ENCODE results near the gene CLCNKA.

Gene CLCNKA

DNA sequence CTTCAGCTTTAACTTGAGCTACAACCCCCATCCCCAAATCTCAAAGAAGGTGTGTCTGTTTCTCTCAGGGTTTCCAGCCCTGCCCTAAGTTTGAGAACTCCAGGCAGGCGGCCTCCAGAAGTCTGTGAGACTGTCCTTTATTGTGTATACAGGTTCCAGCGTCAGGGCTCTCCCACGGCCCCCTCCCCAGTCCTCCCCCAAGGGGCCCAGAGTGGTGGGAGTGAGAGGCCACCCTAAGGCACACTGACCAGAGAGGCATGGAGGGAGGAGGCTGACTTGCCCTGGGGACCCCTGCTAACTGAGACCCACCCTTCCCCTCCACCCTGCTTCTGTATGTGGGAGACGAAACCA lies 8.0 kb upstream of the CLCNKA start:
- DNase-seq: no peak
- no peaks in the 10 kb centered on the region for H3K36me3 Mint-ChIP-seq (ENCODE audit: low read depth)
- H3K27ac Mint-ChIP-seq: no peak overlapping the region
- peak overlapping the region; percentile 30 for H3K4me3 Mint-ChIP-seq
- H3K4me1 Mint-ChIP-seq: peaks cover 42% of the 10 kb centered on the region
- H3K9me3 Mint-ChIP-seq: no peaks in the 10 kb centered on the region
- peaks cover 16% of the 10 kb centered on the region for H3K27me3 Mint-ChIP-seq (ENCODE audit: low read depth, poor library complexity)
- TF ChIP-seq, protein P1, sequence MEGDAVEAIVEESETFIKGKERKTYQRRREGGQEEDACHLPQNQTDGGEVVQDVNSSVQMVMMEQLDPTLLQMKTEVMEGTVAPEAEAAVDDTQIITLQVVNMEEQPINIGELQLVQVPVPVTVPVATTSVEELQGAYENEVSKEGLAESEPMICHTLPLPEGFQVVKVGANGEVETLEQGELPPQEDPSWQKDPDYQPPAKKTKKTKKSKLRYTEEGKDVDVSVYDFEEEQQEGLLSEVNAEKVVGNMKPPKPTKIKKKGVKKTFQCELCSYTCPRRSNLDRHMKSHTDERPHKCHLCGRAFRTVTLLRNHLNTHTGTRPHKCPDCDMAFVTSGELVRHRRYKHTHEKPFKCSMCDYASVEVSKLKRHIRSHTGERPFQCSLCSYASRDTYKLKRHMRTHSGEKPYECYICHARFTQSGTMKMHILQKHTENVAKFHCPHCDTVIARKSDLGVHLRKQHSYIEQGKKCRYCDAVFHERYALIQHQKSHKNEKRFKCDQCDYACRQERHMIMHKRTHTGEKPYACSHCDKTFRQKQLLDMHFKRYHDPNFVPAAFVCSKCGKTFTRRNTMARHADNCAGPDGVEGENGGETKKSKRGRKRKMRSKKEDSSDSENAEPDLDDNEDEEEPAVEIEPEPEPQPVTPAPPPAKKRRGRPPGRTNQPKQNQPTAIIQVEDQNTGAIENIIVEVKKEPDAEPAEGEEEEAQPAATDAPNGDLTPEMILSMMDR (IDR thresholded peaks at IDR 0.05): no peak

- H3K9me3 Mint-ChIP-seq: no peaks in the 10 kb centered on the region
- peaks cover 51% of the 10 kb centered on the region for H3K4me1 Mint-ChIP-seq
- H3K27ac Mint-ChIP-seq: peak overlapping the region; percentile 70
- no peaks in the 10 kb centered on the region for H3K36me3 Mint-ChIP-seq (ENCODE audit: low read depth)
- H3K27me3 Mint-ChIP-seq (ENCODE audit: low read depth, poor library complexity): peaks cover 20% of the 10 kb centered on the region
- TF ChIP-seq, protein P1 (IDR thresholded peaks at IDR 0.05): no peak
- H3K4me3 Mint-ChIP-seq: peak overlapping the region; percentile 22
- peak; percentile 48 for DNase-seq
Measured at GRCh38 chr1:16014509-16015482, 7.0 kb upstream of the CLCNKA start.

DNA sequence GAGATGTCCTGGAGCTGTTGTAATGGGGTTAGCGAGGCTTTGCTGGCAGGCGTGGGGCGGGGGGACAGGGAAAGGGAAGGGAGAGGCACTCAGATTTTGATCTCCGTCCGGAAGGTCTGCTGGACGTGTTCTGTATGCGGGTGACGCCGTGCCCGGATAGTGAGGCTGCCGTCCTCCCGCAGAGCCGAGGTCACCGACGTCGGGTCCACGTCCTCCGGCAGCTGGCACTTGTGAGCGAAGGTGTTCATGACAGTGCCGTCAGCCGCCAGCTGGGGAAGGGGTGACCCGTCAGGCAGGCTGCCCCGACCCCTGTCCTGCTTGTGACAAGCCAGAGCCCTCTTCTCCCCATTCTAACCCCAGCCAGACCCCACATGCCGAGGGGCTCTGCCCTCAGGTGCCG lies 6.3 kb upstream of the CLCNKA start:
- Mint-ChIP-seq H3K9me3 (no peaks in the 10 kb centered on the region), H3K36me3 (ENCODE audit: low read depth) (no peaks in the 10 kb centered on the region), H3K4me1 (peaks cover 56% of the 10 kb centered on the region), H3K27me3 (ENCODE audit: low read depth, poor library complexity) (peaks cover 26% of the 10 kb centered on the region), H3K4me3 (no peak overlapping the region), H3K27ac (no peak overlapping the region)
- TF ChIP-seq, protein P1 (IDR thresholded peaks at IDR 0.05): no peak
- no peak for DNase-seq

GRCh38 chr1:16015960-16016901 lies 5.6 kb upstream of the CLCNKA start:
- TF ChIP-seq, protein P1 (IDR thresholded peaks at IDR 0.05): no peak
- Mint-ChIP-seq H3K4me3 (no peak overlapping the region), H3K9me3 (no peaks in the 10 kb centered on the region), H3K27ac (no peak overlapping the region), H3K27me3 (ENCODE audit: low read depth, poor library complexity) (peaks cover 26% of the 10 kb centered on the region), H3K36me3 (ENCODE audit: low read depth) (no peaks in the 10 kb centered on the region), H3K4me1 (peaks cover 56% of the 10 kb centered on the region)
- DNase-seq: no peak

DNA sequence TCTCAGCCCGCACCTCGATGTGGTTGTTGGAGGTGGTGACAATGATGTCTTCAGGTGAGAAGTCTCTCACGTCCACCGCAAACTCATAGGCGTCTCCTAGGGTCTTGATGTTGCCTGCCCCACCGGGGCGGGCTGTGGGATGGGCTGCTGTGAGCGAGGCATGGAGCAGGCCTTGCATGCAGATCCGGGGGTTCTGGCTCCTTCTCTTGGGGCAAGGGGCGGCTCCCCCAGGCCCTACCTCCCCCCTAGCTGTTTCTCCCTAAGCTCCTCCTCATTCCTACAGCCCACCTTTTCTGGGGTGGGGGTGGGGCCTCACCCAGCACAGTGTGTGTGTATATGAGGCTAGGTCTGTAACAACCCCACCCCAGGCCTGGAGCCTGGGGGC lies 4.8 kb upstream of the CLCNKA start:
- Mint-ChIP-seq H3K9me3 (no peaks in the 10 kb centered on the region), H3K27ac (no peak overlapping the region), H3K27me3 (ENCODE audit: low read depth, poor library complexity) (peaks cover 31% of the 10 kb centered on the region), H3K36me3 (ENCODE audit: low read depth) (no peaks in the 10 kb centered on the region), H3K4me3 (no peak overlapping the region), H3K4me1 (peaks cover 63% of the 10 kb centered on the region)
- TF ChIP-seq, protein P1 (IDR thresholded peaks at IDR 0.05): no peak
- DNase-seq: no peak

All from nephron progenitor cell (in vitro differentiated cells).